NCI-H1092 (cell line): ENCODE data around the gene RAD51B.

Experiments
- DNase-seq: peaks from one replicate; lab custom pipeline; 2025; lab: John Stamatoyannopoulos, UW

RAD51B gene

GRCh38 chr14:68487805-68488590 is 668.4 kb downstream of the RAD51B start:
- no peak for DNase-seq

DNA sequence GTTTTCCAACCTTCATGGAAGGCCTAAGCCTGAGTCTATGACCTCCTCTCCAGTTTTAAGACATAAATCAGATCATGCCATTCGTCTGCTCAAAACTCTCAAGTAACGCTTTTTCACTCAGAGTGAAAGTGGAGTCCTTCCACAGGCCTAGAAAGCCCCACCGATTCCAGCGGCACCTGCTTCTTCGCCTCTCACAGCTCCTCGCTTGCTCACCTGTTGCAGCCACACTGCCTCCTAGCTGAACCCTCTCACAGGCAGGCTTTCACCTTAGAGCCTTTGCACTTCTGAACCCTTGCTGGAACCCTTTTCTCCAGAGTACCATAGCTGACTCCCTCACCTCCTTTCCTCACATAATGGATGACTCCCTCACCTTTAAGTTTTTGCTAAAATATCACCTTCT is 672.2 kb downstream of the RAD51B start:
- DNase-seq, result no peak

GRCh38 chr14:68492381-68493151 is 673.0 kb downstream of the RAD51B start:
- no peak for DNase-seq

DNA sequence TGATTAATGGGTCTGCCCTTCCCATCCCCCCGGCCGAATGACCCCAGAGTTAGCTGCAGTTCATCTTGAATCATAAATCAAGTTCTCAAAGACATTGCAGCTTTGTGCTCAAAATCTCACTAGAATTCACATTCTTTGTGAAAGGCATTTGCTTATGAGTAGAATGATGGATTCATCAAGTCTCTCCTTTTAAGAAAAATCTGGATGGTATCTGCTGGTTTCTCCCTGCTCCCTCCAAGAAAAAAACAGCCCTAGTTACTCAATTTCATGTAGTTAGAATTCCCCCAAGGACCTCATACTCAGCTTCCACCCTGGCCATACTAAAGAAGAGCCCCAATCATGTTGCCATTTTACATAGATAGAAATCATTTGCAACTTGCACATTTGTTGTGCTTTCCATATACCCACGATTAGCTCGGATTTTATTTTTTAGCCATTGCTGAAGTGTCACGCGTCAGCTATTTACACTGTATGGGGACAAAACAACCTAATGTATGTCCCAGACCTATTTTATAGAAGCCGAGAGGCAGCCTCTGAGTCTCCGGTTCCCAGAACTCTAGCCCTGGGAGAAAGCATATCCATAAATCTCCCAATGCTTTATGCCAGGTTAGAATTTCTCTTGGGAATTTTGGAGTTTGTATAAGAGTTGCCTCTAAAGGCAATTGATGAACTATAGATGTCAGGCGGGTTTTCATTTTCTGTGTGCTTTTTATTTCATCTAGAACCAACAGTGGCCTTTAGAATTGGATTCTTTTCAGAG is 673.8 kb downstream of the RAD51B start:
- DNase-seq, result no peak

- no peak for DNase-seq
Observed at GRCh38 chr14:68495101-68496039, 675.8 kb downstream of the RAD51B start.

DNA sequence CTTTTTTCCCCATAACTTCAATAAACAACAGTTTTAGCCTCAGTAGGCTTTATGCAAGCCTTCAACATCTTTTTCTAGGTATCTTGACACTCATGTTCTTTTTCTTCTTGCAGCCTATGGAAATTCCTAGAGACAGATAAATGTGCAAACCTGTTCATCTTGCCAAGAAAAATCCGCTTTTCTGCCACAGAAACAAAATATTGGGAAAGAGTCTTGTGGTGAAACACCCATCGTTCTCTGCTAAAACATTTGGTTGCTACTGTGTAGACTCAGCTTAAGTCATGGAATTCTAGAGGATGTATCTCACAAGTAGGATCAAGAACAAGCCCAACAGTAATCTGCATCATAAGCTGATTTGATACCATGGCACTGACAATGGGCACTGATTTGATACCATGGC is 677.4 kb downstream of the RAD51B start:
- DNase-seq, result no peak

DNA sequence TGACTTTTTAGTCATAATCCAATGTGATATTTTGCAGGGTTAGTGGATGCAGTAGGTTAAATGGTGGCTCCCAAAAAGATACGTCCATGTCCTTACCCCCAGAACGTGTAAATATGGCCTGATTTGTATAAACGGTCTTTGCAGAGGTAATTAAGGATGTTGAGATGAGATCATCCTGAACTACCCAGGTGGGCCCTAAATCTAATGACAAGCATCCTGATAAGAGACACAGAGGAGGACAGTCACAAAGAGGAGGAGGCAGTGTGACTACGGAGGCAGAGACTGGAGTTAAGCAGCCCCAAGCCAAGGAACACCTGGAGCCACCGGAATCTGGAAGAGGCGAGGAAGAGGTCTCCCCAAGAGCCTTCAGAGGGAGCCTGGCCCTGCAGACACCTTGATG is 679.9 kb downstream of the RAD51B start:
- DNase-seq, result no peak

- no peak for DNase-seq
Observed at GRCh38 chr14:68501171-68501570, 681.6 kb downstream of the RAD51B start.

- DNase-seq, result no peak
Observed at GRCh38 chr14:68501614-68502052, 682.1 kb downstream of the RAD51B start.

- no peak for DNase-seq
Observed at GRCh38 chr14:68502230-68502629, 682.7 kb downstream of the RAD51B start.

GRCh38 chr14:68503186-68503825 is 683.7 kb downstream of the RAD51B start:
- no peak for DNase-seq

- DNase-seq, result no peak
Observed at GRCh38 chr14:68504861-68505260, 685.3 kb downstream of the RAD51B start.

GRCh38 chr14:68506021-68506644 is 686.6 kb downstream of the RAD51B start:
- DNase-seq, result no peak

- no peak for DNase-seq
Observed at GRCh38 chr14:68506645-68507419, 687.3 kb downstream of the RAD51B start.

DNA sequence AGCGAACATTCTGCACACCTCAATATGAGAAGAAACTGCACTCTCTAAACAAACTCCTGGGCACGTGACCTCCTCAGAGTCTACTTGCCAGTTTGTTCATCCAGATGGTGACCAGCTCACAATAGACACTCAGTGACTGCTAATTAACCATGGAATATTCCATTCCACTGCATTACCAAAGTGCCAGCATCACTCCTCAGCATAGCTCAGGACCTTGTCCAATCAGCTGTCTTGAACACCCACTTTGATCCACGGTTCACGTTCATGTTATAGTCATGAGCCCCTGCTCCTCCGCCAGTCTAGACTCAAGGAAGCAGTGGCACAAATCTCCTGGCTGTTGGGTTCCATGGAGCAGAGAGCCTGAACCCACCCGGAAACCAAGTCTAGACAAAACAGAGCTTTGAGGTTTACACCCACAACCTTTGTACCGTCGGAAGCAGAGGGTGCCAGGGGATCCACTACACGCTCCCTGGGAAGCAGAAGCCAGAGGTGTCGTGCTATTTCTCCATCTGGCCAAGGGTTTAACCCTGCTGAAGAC is 688.0 kb downstream of the RAD51B start:
- no peak for DNase-seq

- no peak for DNase-seq
Observed at GRCh38 chr14:68508581-68508980, 689.0 kb downstream of the RAD51B start.

- no peak for DNase-seq
Observed at GRCh38 chr14:68509188-68509983, 689.8 kb downstream of the RAD51B start.
